Endothelial cell of umbilical vein (primary cell): Measurements from ENCODE around the gene ROPN1L. TPM values are rescaled to one million over a fixed set of nuclear protein-coding genes. Genes with fewer than 3 reads are reported as not detected.
A peak's percentile ranks its signal among the peaks of the same experiment; 100 is the strongest.

Source experiments
- BruUV-seq: library from RNA; stranded (reverse); fragments of 400-500 nt; replicated peaks from 2 replicates; lab custom pipeline; 2021; lab: Mats Ljungman, UMichigan
- CTCF ChIA-PET: fragments of 300-600, 350-600 bp; sonication (Branson Sonifier 250); formaldehyde crosslinking; loops from one replicate; lab custom pipeline; 2021; ENCODE audit warnings: antibody characterized with exemption, inconsistent platforms; lab: Charles Lee
- POLR2A ChIA-PET: fragments of 300-600, 350-600 bp; sonication (Branson Sonifier 250); formaldehyde crosslinking; loops from one replicate; lab custom pipeline; 2021; ENCODE audit warnings: antibody characterized with exemption, inconsistent platforms; lab: Charles Lee
- DNase-seq: peaks from one replicate; pipeline ENCODE4 v3.0.0-alpha.2; 2011; ENCODE audit warnings: low read depth, low spot score
- FAIRE-seq: peaks from 2 replicates; lab custom pipeline; 2011; peaks lifted over from hg19 to GRCh38; lab: Jason Lieb, UNC
- H2AFZ ChIP-seq: 2 replicates; pipeline ENCODE4 v1.6.0; 2012; ENCODE audit warnings: low read depth, low read length, control low read depth, inconsistent platforms
- H3K27ac ChIP-seq: 2 replicates; pipeline ENCODE4 v1.5.1; 2011; ENCODE audit warnings: low read depth, mild to moderate bottlenecking, control low read depth, low read length, moderate library complexity; ENCODE audit not compliant: insufficient read depth
- H3K27me3 ChIP-seq, 2 experiments: 2 replicates each; pipeline versions ENCODE4 v1.6.0 to v1.6.1; 2011; ENCODE audit warnings: low read length in 2 of 2, mixed read lengths in 1 of 2; ENCODE audit not compliant: control insufficient read depth in 2 of 2, insufficient read depth in 2 of 2
- H3K36me3 ChIP-seq, 2 experiments: 2 replicates in 1 of 2; 3 replicates in 1 of 2; pipeline ENCODE4 v1.5.1; 2011; ENCODE audit warnings: low read length in 2 of 2, mild to moderate bottlenecking in 1 of 2, moderate library complexity in 1 of 2; ENCODE audit not compliant: control insufficient read depth in 2 of 2, insufficient read depth in 2 of 2; ENCODE audit errors: extremely low read depth in 1 of 2
- H3K4me1 ChIP-seq: 3 replicates; pipeline ENCODE4 v1.5.1; 2011; ENCODE audit warnings: mild to moderate bottlenecking, low read length; ENCODE audit not compliant: control insufficient read depth, insufficient read depth; ENCODE audit errors: extremely low read depth
- H3K4me2 ChIP-seq: 2 replicates; pipeline ENCODE4 v1.6.1; 2011; ENCODE audit warnings: low read length, control low read depth, mixed read lengths; ENCODE audit not compliant: insufficient read depth
- H3K4me3 ChIP-seq, 3 experiments: fragments of 200-600 bp in 1 of 3; sonication (generic), shearing (Covaris generic) in 1 of 3; replicated peaks in 1 of 3; 2 replicates each; pipeline ENCODE4 v1.5.1; 2011 to 2016; ENCODE audit warnings: control low read depth in 3 of 3, low read length in 3 of 3, mild to moderate bottlenecking in 2 of 3, inconsistent platforms in 1 of 3, low read depth in 1 of 3, moderate library complexity in 1 of 3; ENCODE audit not compliant: insufficient read depth in 1 of 3
- H3K79me2 ChIP-seq: 2 replicates; pipeline ENCODE4 v1.6.0; 2012; ENCODE audit warnings: low read length, inconsistent platforms; ENCODE audit not compliant: control insufficient read depth, insufficient read depth
- H3K9ac ChIP-seq: replicated peaks from 2 replicates; pipeline ENCODE3; 2011; ENCODE audit warnings: low read length, control low read depth; ENCODE audit not compliant: insufficient read depth; ENCODE audit errors: extremely low read depth
- H3K9me1 ChIP-seq: replicated peaks from 3 replicates; pipeline ENCODE4 v1.6.0; 2011; ENCODE audit warnings: mild to moderate bottlenecking, low read length; ENCODE audit not compliant: control insufficient read depth, insufficient read depth; ENCODE audit errors: extremely low read depth
- H3K9me3 ChIP-seq: replicated peaks from 2 replicates; pipeline ENCODE4 v1.5.1; 2012; ENCODE audit warnings: low read length, inconsistent platforms; ENCODE audit not compliant: control insufficient read depth, insufficient read depth
- H4K20me1 ChIP-seq: replicated peaks from 2 replicates; pipeline ENCODE3; 2011; ENCODE audit warnings: mild to moderate bottlenecking, low read length; ENCODE audit not compliant: control insufficient read depth, insufficient read depth; ENCODE audit errors: extremely low read depth
- CTCF ChIP-seq, 2 donors: IDR thresholded peaks; 1 replicate in 1 of 2; 2 replicates in 1 of 2; pipeline ENCODE4 v1.5.1; 2011; ENCODE audit warnings: low read length in 2 of 2, mild to moderate bottlenecking in 2 of 2, moderate library complexity in 2 of 2, control low read depth in 1 of 2, inconsistent platforms in 1 of 2, low read depth in 1 of 2; ENCODE audit not compliant: insufficient read depth in 1 of 2; ENCODE audit errors: extremely low read depth in 1 of 2
- EZH2 ChIP-seq: IDR thresholded peaks from 2 replicates; pipeline ENCODE4 v1.6.1; 2012; ENCODE audit warnings: borderline replicate concordance, low read depth, mild to moderate bottlenecking, moderate library complexity, low read length, inconsistent platforms; ENCODE audit not compliant: severe bottlenecking
- FOS ChIP-seq: IDR thresholded peaks from 2 replicates; pipeline ENCODE4 v1.6.1; 2011; ENCODE audit warnings: mild to moderate bottlenecking, low read length, moderate library complexity, borderline replicate concordance; ENCODE audit not compliant: insufficient read depth
- JUN ChIP-seq: IDR thresholded peaks from 2 replicates; pipeline ENCODE4 v1.6.1; 2011; ENCODE audit warnings: borderline replicate concordance, low read depth; ENCODE audit not compliant: insufficient read length, insufficient read depth
- MAX ChIP-seq: IDR thresholded peaks from 2 replicates; pipeline ENCODE4 v1.6.1; 2011; ENCODE audit not compliant: insufficient read depth, insufficient read length
- POLR2A ChIP-seq: IDR thresholded peaks from 2 replicates; pipeline ENCODE4 v1.6.1; 2012; ENCODE audit warnings: low read depth, mild to moderate bottlenecking, control low read depth, low read length
- POLR2AphosphoS5 ChIP-seq: IDR thresholded peaks from 2 replicates; pipeline ENCODE4 v1.6.1; 2012; ENCODE audit warnings: low read depth, mild to moderate bottlenecking, control low read depth, low read length, moderate library complexity; ENCODE audit not compliant: insufficient read depth
- dilution Hi-C: fragments of 300-500 bp; cut with MboI; formaldehyde crosslinking; loops from one replicate; pipeline ENCODE4 v1.15.0; 2019; ENCODE audit warnings: low sequenced_read_pairs; ENCODE audit not compliant: extremely low pct_ligation_motif_present
- intact Hi-C: fragments of 100-400 bp; cut with micrococcal nuclease; formaldehyde crosslinking; loops from one replicate; pipeline ENCODE4 v1.10.0; 2022
- polyA plus RNA-seq, 4 experiments: library from polyadenylated mRNA; depleted of rRNA in 3 of 4; stranded (reverse) in 3 of 4; unstranded in 1 of 4; fragments of >200 nt; gene quantifications; 2 replicates each; pipeline versions ENCODE4 v1.2.1 to v1.2.3, GENCODE V29; 2011 to 2012; ENCODE audit warnings: missing spikeins in 1 of 4
- total RNA-seq: library from RNA; stranded (reverse); gene quantifications from 2 replicates; pipeline ENCODE4 v1.2.3, GENCODE V29; 2021

ROPN1L gene
- total and polyA plus RNA-seq, 2 donors (not counting 3 experiments of a cell fraction or from before 2014, with no cell fraction given), result 0.30 to 0.60 TPM

GRCh38 chr5:10442576-10442975, 897 bp downstream of the ROPN1L start:
- Histone ChIP-seq H3K9me1 (no peaks in the 10 kb centered on the region), H3K9ac (peak overlapping the region; percentile 10), H3K4me2 (peak overlapping the region; percentile 83), H3K4me3 (peak overlapping the region in 1 of 3 experiments; percentile 73), H3K27ac (no peak overlapping the region), H3K9me3 (no peaks in the 10 kb centered on the region), H3K36me3 (no peaks in the 10 kb centered on the region), H3K79me2 (no peaks in the 10 kb centered on the region), H2AFZ (no peak overlapping the region), H4K20me1 (no peaks in the 10 kb centered on the region), H3K4me1 (peaks cover 23% of the 10 kb centered on the region), H3K27me3 (no peaks in the 10 kb centered on the region)
- FAIRE-seq, result no peak
- no peak for TF ChIP-seq EZH2
- TF ChIP-seq POLR2AphosphoS5, result no peak
- POLR2A ChIA-PET, result no interaction called here
- CTCF ChIA-PET, result interaction anchor here (1.0 to 4.8 kb wide), 6 partner anchors 10 to 331 kb away, joined by 3 to 24 read pairs (median 4); no protein-coding TSS in a partner anchor
- dilution Hi-C loops (no loop called here), intact Hi-C loops (no loop called here)
- BruUV-seq, result TSS peak; percentile 20
- DNase-seq, result no peak

- H2AFZ ChIP-seq, result peak overlapping the region; percentile 63
- POLR2A ChIA-PET, result no interaction called here
- H3K9me3 ChIP-seq, result no peaks in the 10 kb centered on the region
- FAIRE-seq (peak; percentile 71), DNase-seq (no peak)
- TF ChIP-seq MAX (no peak), JUN (no peak), CTCF (IDR thresholded peaks at IDR 0.05; ENCODE audit: extremely low read depth in 1 of 2, insufficient read depth in 1 of 2, low read depth in 1 of 2, low read length in 2 of 2) (no peak), POLR2A (no peak), POLR2AphosphoS5 (no peak), FOS (no peak)
- H3K4me3 ChIP-seq, result no peak overlapping the region
- H3K79me2 ChIP-seq, result no peaks in the 10 kb centered on the region
- H3K27me3 ChIP-seq, result no peaks in the 10 kb centered on the region
- H3K4me1 ChIP-seq, result peaks cover 23% of the 10 kb centered on the region
- BruUV-seq, result no TSS peak
- dilution Hi-C loops, result no loop called here
- H3K9me1 ChIP-seq, result no peaks in the 10 kb centered on the region
- CTCF ChIA-PET, result interaction anchor here (1.3 kb wide), 1 partner anchor 182 kb away, joined by 5 read pairs; no protein-coding TSS in a partner anchor
- H3K9ac ChIP-seq, result no peak overlapping the region
- H3K36me3 ChIP-seq, result no peaks in the 10 kb centered on the region
- H3K4me2 ChIP-seq, result peak overlapping the region; percentile 41
- no peak overlapping the region for H3K27ac ChIP-seq
- intact Hi-C loops, result no loop called here
- H4K20me1 ChIP-seq, result no peaks in the 10 kb centered on the region
These were observed 3.7 kb downstream of the ROPN1L start for GRCh38 chr5:10445352-10445751.
